DND-41 (cell line): ENCODE data around the gene ZHX3.

ENCODE experiments used
- EZH2 ChIP-seq: IDR thresholded peaks from 3 replicates; pipeline ENCODE4 v1.6.1; 2012; ENCODE audit warnings: borderline replicate concordance, low read depth, mild to moderate bottlenecking, moderate library complexity, low read length, inconsistent platforms; ENCODE audit not compliant: severe bottlenecking
- TF ChIP-seq, protein P1 (sequence below): IDR thresholded peaks from 2 replicates; pipeline ENCODE4 v1.5.1; 2012; ENCODE audit warnings: borderline replicate concordance, low read length, moderate library complexity, mild to moderate bottlenecking; ENCODE audit not compliant: poor library complexity, severe bottlenecking; ENCODE audit errors: extremely low read depth

DNA sequence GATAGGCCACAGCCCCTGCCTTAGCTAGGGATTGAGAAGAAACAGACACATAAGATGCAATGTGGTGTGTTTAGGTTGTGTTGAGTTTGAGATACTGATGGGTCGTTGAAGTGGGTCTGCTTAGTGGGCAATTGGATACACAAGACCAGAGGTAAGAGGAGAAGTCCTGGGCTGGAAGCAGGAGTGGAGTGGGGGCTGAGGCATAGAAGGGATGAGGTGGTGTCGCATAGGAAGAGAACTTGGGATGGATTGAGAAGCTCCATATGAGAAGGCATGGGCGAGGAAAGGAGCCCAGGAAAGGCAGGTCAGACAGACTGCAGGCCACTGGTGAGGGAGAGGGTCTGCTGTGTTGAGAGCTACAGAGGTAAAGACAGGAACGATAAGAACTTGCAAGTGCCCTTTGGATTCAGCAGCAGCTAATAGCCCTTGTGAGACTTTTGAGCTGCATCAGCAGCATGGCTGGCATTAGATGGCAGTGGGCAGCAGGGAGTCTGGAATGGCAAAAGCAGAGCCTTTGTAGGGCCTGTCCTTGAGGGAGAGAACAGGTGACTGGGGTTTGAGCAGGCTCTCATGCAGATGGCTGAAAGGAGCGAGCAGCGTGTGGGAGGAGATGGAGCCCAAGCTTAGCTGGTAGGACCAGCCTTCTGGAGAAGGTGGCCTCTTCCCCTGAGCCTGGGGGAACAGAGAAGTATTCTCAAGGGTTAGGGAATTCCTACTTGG lies 147.0 kb downstream of the ZHX3 start:
- TF ChIP-seq, protein P1, sequence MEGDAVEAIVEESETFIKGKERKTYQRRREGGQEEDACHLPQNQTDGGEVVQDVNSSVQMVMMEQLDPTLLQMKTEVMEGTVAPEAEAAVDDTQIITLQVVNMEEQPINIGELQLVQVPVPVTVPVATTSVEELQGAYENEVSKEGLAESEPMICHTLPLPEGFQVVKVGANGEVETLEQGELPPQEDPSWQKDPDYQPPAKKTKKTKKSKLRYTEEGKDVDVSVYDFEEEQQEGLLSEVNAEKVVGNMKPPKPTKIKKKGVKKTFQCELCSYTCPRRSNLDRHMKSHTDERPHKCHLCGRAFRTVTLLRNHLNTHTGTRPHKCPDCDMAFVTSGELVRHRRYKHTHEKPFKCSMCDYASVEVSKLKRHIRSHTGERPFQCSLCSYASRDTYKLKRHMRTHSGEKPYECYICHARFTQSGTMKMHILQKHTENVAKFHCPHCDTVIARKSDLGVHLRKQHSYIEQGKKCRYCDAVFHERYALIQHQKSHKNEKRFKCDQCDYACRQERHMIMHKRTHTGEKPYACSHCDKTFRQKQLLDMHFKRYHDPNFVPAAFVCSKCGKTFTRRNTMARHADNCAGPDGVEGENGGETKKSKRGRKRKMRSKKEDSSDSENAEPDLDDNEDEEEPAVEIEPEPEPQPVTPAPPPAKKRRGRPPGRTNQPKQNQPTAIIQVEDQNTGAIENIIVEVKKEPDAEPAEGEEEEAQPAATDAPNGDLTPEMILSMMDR = no peak
- TF ChIP-seq EZH2 = no peak
